ENCODE data around the gene SERPINE1.

Gene SERPINE1

GRCh38 chr7:101089876-101090275 lies 37.0 kb upstream of the SERPINE1 start:
- TF ChIP-seq SIN3A (IDR thresholded peaks at IDR 0.05; ENCODE audit: borderline replicate concordance, insufficient read depth, low read length) (no peak), FOXP2 (optimal IDR thresholded peaks at IDR 0.05; ENCODE audit: borderline replicate concordance, extremely low read depth, extremely low read length, insufficient read depth) (no peak), POLR2AphosphoS5 (IDR thresholded peaks at IDR 0.05; ENCODE audit: low read depth, low read length) (no peak), TAF1 (IDR thresholded peaks at IDR 0.05; ENCODE audit: borderline replicate concordance, insufficient read depth, low read length) (no peak)
- TF ChIP-seq, protein P1, sequence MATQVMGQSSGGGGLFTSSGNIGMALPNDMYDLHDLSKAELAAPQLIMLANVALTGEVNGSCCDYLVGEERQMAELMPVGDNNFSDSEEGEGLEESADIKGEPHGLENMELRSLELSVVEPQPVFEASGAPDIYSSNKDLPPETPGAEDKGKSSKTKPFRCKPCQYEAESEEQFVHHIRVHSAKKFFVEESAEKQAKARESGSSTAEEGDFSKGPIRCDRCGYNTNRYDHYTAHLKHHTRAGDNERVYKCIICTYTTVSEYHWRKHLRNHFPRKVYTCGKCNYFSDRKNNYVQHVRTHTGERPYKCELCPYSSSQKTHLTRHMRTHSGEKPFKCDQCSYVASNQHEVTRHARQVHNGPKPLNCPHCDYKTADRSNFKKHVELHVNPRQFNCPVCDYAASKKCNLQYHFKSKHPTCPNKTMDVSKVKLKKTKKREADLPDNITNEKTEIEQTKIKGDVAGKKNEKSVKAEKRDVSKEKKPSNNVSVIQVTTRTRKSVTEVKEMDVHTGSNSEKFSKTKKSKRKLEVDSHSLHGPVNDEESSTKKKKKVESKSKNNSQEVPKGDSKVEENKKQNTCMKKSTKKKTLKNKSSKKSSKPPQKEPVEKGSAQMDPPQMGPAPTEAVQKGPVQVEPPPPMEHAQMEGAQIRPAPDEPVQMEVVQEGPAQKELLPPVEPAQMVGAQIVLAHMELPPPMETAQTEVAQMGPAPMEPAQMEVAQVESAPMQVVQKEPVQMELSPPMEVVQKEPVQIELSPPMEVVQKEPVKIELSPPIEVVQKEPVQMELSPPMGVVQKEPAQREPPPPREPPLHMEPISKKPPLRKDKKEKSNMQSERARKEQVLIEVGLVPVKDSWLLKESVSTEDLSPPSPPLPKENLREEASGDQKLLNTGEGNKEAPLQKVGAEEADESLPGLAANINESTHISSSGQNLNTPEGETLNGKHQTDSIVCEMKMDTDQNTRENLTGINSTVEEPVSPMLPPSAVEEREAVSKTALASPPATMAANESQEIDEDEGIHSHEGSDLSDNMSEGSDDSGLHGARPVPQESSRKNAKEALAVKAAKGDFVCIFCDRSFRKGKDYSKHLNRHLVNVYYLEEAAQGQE (IDR thresholded peaks at IDR 0.05; ENCODE audit: insufficient read depth in 1 of 2, low read depth in 2 of 2, low read length in 2 of 2) = no peak

DNA sequence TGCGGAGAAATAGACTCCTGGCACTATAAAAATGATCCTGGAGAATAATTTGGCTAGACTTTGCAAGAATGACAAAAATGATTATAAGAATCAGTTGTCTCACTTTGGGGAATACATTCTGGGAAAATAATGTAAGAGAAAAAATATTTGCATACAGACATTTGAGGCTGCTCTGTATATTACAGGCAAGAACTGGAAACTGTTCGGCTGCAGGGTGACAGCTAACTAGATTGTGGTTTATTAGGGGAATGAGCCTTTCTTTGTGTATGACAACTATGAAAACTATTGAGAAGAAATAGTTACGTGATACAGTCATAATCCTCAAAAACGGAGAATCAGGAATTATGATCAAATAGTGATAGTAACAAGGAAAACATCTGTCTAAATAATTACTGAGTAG lies 33.0 kb upstream of the SERPINE1 start:
- TF ChIP-seq POLR2AphosphoS5 (IDR thresholded peaks at IDR 0.05; ENCODE audit: low read depth, low read length) = no peak
- TF ChIP-seq, protein P1 (IDR thresholded peaks at IDR 0.05; ENCODE audit: insufficient read depth in 1 of 2, low read depth in 2 of 2, low read length in 2 of 2) = no peak
- no peak for TF ChIP-seq TAF1 (IDR thresholded peaks at IDR 0.05; ENCODE audit: borderline replicate concordance, insufficient read depth, low read length)

DNA sequence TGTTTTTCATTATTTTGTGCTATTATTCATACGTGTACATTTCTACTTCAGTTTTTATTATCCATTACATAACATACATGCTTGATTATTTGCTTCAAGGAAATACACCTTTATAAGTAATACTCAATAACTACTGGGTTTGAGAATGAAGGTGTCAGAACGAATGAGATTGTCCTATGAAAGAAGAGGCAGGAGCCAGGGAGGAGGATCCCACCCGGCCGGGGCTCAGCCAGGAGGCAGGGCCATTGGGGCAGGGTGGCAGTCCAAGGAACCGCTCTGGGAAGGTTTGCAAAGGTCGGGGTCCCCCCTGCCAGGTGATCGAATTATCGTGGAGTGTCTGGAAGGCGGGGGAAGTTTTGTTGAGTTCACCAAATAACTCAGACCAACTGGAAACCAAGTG lies 32.5 kb upstream of the SERPINE1 start:
- no peak for TF ChIP-seq SIN3A (IDR thresholded peaks at IDR 0.05; ENCODE audit: borderline replicate concordance, insufficient read depth, low read length)
- no peak for TF ChIP-seq FOXP2 (optimal IDR thresholded peaks at IDR 0.05; ENCODE audit: borderline replicate concordance, extremely low read depth, extremely low read length, insufficient read depth)
- TF ChIP-seq, protein P1 (IDR thresholded peaks at IDR 0.05; ENCODE audit: insufficient read depth in 1 of 2, low read depth in 2 of 2, low read length in 2 of 2) = no peak
- no peak for TF ChIP-seq POLR2AphosphoS5 (IDR thresholded peaks at IDR 0.05; ENCODE audit: low read depth, low read length)
- no peak for TF ChIP-seq TAF1 (IDR thresholded peaks at IDR 0.05; ENCODE audit: borderline replicate concordance, insufficient read depth, low read length)

- TF ChIP-seq TAF1 (IDR thresholded peaks at IDR 0.05; ENCODE audit: borderline replicate concordance, insufficient read depth, low read length) = no peak
- no peak for TF ChIP-seq POLR2AphosphoS5 (IDR thresholded peaks at IDR 0.05; ENCODE audit: low read depth, low read length)
- TF ChIP-seq SIN3A (IDR thresholded peaks at IDR 0.05; ENCODE audit: borderline replicate concordance, insufficient read depth, low read length) = no peak
- no peak for TF ChIP-seq FOXP2 (optimal IDR thresholded peaks at IDR 0.05; ENCODE audit: borderline replicate concordance, extremely low read depth, extremely low read length, insufficient read depth)
- TF ChIP-seq, protein P1 (IDR thresholded peaks at IDR 0.05; ENCODE audit: insufficient read depth in 1 of 2, low read depth in 2 of 2, low read length in 2 of 2) = no peak
Observed at GRCh38 chr7:101094791-101095375, 32.0 kb upstream of the SERPINE1 start.
